AG08395 (cell line): ENCODE results near the gene SLC6A18.
"Not testable (repeated sequence)": the region's sequence is repeated elsewhere in the genome, so short reads cannot be mapped to it uniquely, and the experiment has no call there.

Source experiments
- DNase-seq: peaks from one replicate; pipeline ENCODE4 v3.0.0; 2012; ENCODE audit warnings: mixed read lengths, low spot score

Gene SLC6A18

GRCh38 chr5:1255081-1255561, 29.9 kb downstream of the SLC6A18 start:
- DNase-seq: no peak

- DNase-seq: no peak
These were observed 31.6 kb downstream of the SLC6A18 start for GRCh38 chr5:1256776-1257175.

GRCh38 chr5:1257363-1257762, 32.2 kb downstream of the SLC6A18 start:
- DNase-seq: no peak

GRCh38 chr5:1257841-1258240, 32.7 kb downstream of the SLC6A18 start:
- no peak for DNase-seq

- no peak for DNase-seq
These were observed 34.8 kb downstream of the SLC6A18 start for GRCh38 chr5:1259806-1260480.

- DNase-seq: no peak
These were observed 36.5 kb downstream of the SLC6A18 start for GRCh38 chr5:1261643-1262042.

- DNase-seq: no peak
These were observed 37.2 kb downstream of the SLC6A18 start for GRCh38 chr5:1262381-1262780.

GRCh38 chr5:1264211-1264610, 39.0 kb downstream of the SLC6A18 start:
- DNase-seq: no peak

- no peak for DNase-seq
These were observed 39.8 kb downstream of the SLC6A18 start for GRCh38 chr5:1265026-1265425.

- no peak for DNase-seq
These were observed 40.6 kb downstream of the SLC6A18 start for GRCh38 chr5:1265461-1266455.

- DNase-seq: no peak
These were observed 41.6 kb downstream of the SLC6A18 start for GRCh38 chr5:1266791-1267190.

GRCh38 chr5:1267464-1267863, 42.3 kb downstream of the SLC6A18 start:
- DNase-seq: not testable (repeated sequence)

GRCh38 chr5:1268056-1268455, 42.9 kb downstream of the SLC6A18 start:
- no peak for DNase-seq

- DNase-seq: no peak
These were observed 43.5 kb downstream of the SLC6A18 start for GRCh38 chr5:1268666-1269065.

- DNase-seq: no peak
These were observed 45.2 kb downstream of the SLC6A18 start for GRCh38 chr5:1270426-1270825.

- DNase-seq: no peak
These were observed 46.0 kb downstream of the SLC6A18 start for GRCh38 chr5:1270933-1271914.

- no peak for DNase-seq
These were observed 47.0 kb downstream of the SLC6A18 start for GRCh38 chr5:1272201-1272600.

- DNase-seq: no peak
These were observed 48.6 kb downstream of the SLC6A18 start for GRCh38 chr5:1273745-1274144.

GRCh38 chr5:1274471-1274870, 49.3 kb downstream of the SLC6A18 start:
- DNase-seq: no peak

GRCh38 chr5:1275397-1276391, 50.5 kb downstream of the SLC6A18 start:
- DNase-seq: not testable (repeated sequence)

GRCh38 chr5:1276930-1277329, 51.7 kb downstream of the SLC6A18 start:
- DNase-seq: no peak
